ENCODE data around the gene PTPRN2.

Gene PTPRN2

DNA sequence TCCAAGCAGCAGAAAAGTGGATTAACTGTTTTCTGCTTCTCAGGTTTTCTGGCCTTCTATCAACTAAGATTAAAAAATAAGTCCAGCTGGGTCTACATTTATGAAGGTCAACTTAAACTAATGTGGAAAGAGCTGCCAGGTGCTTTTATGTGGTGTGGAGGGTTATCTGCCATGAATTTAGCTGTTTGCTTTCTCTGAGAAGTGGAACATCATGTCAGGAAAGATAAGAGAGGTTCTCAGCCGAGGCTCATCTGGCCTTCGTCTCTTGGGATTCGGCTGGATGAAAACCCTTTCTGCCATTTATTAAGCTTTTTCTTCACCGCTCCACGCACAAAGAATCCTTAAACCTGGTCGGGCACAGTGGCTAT, 5.5 kb downstream of the PTPRN2 start:
- intact Hi-C loops (cut with DNase I) = no loop called here

DNA sequence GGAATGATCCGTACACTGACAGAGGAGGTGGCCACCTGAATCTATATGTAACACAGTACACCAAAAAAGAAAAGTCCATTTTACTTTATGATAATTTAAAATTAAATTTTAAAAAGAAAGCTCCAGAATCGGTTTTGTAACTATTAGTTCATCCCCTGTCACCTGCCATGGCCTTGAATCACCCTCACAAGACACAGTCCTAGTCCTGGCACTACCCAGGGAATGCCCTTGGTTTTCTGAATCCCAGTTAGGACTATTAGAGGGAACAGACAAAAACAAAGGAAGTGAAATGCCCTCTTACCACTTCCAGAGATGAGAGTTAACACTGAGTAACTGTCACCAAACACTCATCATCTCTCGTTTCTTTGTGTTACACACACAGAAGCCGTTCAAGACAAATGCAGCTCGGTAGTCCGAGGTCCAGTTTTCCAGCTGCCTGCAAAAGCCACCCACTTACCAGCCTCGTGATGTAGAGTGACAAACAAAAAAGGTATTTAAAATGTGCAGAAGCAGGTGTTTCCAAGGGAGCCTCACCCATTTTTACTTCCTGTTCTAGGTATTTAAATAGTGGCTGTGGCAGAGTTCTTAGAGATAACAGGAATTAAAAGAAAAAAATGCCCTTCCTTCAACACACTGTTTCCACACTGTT, 6.1 kb downstream of the PTPRN2 start:
- intact Hi-C loops (cut with DNase I) = no loop called here
- DNase-seq = no peak

More for the DNA sequence above, 5.5 kb downstream of the PTPRN2 start:
- DNase-seq = no peak

DNA sequence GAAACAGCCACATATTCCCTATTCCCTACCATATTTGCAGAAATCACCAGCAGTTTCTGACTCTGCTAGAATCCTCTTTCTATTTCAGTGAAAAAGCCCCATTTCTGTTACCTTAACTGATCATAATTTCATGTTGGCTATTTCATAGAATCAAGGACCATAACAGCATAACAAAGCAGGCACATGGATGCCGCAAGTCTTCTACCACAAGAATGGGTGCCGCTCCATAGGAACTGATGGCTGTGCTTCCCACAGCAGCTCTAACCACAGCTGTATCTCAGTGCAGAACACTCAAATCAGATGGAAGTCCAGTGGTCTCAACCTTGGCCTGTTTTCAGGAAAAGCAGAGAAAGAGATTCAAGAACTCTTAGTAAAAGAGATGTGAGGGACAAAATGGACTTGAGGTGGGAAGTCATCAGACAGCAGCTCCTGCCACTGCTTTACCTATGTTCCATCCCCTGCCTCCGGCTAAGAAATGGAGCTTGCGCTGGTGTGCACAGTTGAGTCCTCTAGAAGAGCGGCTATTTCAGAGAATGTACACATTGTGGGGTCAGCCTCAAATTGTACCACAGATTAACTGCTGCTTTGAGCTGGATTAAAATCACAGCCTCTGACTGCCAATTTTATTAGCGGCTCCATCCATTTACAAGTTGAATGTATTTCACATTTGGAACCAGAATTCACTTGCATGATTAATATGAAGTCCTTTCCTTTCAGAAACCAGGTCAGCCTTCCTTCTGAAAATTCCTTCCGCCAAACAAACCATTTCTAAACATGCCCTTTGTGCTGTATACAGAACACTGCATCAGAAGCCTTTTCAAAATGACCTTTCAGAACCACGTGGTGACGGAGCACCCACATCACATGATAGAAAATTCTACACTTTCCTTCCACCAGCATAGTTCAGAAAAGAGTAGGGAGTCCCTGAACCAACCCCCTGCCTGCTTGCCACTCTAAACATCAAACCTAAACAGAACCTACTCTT, 7.7 kb downstream of the PTPRN2 start:
- no peak for DNase-seq
- intact Hi-C loops (cut with DNase I) = no loop called here

GRCh38 chr7:158576050-158576762, 11.4 kb downstream of the PTPRN2 start:
- no peak for DNase-seq
- intact Hi-C loops (cut with DNase I) = no loop called here

DNA sequence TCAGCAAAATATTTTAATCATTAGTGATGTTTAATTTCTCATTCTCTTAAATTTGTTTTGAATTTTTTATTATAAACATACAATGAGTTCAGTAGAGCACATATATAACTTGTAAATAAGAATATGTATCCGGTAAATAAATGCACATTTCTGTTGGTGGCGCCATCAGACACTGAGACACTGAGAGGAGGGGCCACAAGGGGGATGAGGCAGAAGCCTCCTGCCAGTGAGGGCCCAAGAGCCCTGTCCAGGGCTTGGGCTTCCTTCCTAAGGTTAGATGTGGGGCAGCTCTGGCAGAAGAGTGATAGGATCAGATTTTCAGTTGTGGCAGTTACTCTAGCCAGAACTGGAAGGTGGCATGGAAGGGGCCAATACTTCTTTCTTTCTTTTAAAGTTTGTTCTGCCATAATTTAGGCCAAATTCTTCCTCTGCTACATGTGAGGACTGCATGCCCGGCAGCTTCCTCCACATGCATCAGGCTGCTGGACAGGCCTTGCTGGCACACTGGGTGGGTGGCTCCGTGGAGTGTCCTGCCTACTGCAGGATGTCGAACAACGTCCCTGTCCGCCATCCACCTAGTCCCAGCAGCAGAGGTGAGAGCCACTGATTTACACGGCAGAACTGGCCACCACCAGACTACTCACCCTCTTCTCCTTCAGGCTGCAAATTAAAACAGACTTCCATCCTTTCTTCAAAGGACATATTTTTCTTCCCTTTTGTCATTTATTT, 13.2 kb downstream of the PTPRN2 start:
- intact Hi-C loops (cut with DNase I) = no loop called here
- DNase-seq = no peak

DNA sequence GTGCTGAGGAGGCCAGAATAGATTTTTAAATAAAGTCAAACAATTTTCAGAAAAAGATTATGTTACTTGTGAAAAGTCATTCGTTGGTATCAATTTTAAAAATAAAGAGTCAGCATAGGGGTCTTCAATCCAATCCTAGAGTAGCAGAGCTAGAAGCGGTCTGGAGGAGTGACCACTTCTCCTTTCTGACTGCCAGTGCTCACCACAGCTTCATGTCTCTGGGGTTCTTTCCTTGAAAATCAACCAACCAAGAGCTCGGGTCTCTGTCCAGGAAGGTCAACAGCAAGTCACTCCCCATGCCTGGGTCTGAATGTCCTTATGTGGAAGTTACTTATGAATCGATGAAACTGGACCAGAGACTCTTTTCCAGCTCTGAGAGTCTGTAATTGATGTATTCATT, 14.3 kb downstream of the PTPRN2 start:
- intact Hi-C loops (cut with DNase I) = no loop called here
- DNase-seq = no peak

GRCh38 chr7:158572000-158572828, 15.4 kb downstream of the PTPRN2 start:
- DNase-seq = peak in 34 of 42 donors; percentile 34 to 81 (median 52)
- intact Hi-C loops (cut with DNase I) = no loop called here

DNA sequence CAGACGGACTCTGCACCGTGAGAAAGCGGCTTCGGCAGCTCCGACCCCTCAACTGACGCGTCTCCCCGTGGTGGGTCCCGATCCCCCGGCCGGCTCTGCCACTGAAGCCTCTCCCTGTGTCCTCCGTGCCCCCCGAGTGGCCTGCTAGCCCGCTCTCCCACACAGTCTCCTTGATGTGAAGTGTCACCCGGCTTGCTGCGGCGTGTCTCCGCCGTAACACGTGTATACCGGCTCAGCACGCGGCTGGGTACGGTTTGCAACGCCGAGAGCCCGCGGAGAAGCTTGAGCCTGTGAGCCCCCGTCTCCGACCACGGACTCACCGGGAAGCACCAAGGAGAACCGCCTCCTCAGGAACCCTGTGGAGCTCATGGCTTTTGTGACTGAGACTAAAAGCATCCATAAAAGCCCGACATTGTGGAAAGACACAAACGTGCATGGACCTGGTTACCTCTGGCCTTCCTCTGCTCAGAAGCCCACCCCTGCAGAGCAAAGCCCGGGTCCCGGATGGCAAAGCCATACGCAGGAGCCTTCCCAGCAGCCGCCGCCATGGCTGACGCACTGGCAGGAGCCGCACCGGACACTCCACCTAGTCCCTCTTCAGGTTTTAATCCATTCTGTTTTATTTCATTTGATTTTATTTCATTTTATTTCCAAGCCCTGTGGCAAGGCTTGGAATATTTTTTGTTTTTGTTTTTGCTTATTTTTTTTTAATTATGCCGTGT, 17.0 kb downstream of the PTPRN2 start:
- no peak for DNase-seq
- intact Hi-C loops (cut with DNase I) = no loop called here

DNA sequence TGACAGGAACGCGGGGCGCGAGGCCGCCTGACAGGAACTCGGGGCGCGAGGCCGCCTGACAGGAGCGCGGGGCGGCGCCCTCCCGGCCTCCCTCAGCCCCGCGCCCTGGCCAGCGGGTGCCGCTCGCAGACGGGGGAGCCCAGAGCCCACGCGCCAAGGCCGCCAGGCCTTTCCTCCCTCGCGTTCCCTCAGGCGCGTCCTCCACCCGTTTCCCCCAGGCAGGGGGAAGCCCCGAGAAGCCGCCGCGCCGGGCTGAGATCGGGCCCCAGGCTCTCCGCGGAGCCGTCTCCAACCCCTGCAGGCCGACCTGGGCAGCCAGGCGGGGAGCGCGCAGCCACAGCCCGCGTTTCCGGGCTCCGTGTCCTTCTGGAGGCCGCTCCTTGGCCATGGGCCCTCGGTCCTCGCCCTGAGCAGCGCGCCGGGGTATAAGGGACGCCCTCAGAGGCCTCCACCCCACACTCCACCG, 17.7 kb downstream of the PTPRN2 start:
- intact Hi-C loops (cut with DNase I) = no loop called here
- DNase-seq = peak in 1 of 42 donors; percentile 25

DNA sequence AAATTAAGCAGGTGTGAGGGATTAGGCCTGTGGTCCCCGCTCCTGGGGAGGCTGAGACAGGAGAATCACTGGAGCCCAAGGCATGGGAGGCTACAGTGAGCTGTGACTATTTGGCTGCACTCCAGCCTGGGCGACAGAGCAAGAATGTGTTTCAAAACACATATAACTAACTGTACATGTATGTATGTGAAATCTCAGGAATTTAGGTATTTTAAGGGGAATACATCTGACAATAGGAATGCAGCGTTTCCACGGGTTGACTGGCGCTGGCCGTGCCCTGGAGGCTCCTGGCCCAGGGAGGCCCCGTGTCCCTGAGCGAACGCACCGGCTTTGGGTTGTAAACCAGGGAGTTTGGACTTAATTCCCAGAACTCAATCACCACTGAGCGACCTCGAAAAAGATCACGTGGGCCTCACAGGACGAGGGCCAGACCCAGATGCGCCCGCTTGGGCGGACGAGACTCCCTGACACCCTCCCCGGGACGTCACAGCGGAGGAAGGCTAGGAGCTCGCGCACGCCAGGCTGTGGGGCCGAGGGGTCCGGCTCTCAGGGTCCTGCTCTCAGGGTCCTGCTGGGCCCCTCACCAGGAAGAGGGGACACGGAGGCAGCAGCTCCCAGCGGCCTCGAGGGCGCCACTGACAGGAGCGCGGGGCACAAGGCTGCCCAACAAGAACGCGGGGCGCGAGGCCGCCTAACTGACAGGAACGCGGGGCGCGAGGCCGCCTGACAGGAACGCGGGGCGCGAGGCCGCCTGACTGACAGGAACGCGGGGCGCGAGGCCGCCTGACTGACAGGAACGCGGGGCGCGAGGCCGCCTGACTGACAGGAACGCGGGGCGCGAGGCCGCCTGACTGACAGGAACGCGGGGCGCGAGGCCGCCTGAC, 18.4 kb downstream of the PTPRN2 start:
- DNase-seq = peak in 1 of 42 donors; percentile 52
- intact Hi-C loops (cut with DNase I) = no loop called here

DNA sequence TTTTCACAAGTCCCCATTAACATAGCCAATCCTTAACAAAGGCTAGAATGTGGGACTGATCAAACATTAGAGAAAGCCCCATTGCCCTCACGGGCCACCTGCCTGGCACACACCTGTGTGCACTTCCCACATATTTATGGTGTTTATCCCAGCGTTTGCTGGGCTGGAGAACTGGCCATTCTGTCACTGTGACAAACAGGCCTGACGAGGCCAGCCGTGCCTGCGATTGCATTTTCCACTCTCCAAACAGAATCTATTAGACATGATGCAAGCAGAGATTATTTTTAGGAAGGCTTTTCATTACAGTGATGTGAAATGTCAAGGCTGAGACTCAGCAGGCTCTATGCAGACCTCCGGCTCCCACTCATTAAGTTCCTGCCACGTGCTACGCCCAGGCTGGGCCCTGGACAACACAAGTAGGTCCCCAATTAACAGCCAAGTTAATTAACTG, 20.4 kb downstream of the PTPRN2 start:
- intact Hi-C loops (cut with DNase I) = no loop called here

DNA sequence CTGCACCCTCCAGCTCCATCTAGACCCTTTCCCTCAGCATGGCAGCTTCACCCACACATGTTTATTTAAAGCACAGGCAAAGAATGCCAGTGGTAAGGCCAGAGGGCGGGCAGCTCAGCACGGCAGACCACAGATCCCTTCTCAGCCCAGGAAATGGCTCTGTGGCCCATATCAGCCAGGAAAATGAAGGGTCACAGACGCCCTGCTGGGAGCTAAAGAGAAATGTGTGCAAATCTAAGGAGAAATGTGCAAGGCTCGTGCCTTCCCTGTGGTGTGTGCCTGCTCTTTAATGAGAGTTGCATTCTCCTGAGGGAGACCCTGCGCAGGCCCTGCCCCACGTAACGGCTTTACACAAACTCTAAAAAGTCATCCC, 23.0 kb downstream of the PTPRN2 start:
- intact Hi-C loops (cut with DNase I) = no loop called here
- DNase-seq = no peak

More for the DNA sequence above, 20.4 kb downstream of the PTPRN2 start:
- DNase-seq = no peak

- intact Hi-C loops (cut with DNase I) = no loop called here
Observed at GRCh38 chr7:158563911-158564662, 23.5 kb downstream of the PTPRN2 start.

DNA sequence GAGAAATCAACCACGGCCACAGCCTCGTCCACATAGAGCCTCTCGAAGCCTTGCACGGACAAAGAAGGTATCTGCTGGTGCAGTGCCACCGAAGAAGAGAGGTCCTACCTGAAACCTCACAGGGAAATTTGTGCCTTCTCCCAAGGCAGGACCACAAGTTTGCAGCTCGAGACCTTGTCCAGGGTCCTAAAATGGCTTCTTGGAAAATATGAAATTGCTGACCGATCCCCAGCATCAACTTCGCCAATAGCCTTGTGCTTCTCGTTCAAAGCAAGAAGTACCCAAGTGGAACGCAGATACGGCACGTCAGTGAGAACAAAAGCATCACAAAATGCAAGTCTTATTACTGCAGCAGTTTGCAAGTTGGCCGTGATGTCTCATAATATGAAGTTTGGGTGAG, 24.6 kb downstream of the PTPRN2 start:
- intact Hi-C loops (cut with DNase I) = no loop called here
- no peak for DNase-seq

More at GRCh38 chr7:158563911-158564662, 23.5 kb downstream of the PTPRN2 start:
- no peak for DNase-seq

DNA sequence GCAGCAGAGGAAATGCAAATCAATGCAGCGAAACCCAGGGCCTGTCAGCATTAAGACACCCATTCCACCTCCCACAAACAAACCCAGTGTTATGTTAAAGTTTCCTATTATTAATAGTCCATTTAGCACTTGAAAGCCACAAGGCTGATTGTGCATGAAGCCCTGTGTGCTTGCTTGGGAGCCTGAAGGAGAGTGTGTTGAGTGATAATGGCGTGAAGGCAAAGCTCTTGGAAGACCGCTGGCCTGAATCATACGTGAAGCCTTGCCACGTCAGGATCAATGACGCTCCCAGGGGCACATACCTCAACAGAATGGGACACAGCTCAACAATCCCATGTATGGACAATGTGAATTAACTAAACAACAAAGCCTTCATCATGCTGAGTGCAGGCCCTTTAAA, 25.1 kb downstream of the PTPRN2 start:
- intact Hi-C loops (cut with DNase I) = no loop called here
- no peak for DNase-seq

DNA sequence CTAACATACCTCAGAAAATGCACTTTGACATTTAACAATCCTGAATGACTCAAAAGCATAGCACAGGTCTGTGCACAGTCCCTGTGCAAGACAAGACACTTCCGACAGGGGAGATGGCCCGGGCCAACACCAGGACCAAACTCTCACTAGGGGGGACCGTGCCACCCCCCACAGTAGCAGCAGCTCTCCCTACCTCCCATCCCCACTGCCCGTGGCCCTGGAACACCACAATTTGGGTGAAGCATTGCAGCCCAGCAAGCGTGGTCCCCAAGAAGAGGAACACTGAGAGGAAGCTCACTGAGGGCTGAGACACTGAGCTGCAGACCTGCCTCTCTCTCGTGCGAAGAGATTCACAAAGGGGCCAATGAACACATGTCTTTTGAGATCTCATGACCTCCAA, 26.0 kb downstream of the PTPRN2 start:
- no peak for DNase-seq
- intact Hi-C loops (cut with DNase I) = no loop called here

Measured in head of caudate nucleus (tissue), 42 donors.